ENCODE data around the gene WDFY4.

Gene WDFY4

GRCh38 chr10:48993627-48994026, 309.0 kb downstream of the WDFY4 start:
- H3K27ac ChIP-seq = no peak overlapping the region
- DNase-seq (ENCODE audit: low read depth, low spot score) = no peak

GRCh38 chr10:48996329-48996728, 311.7 kb downstream of the WDFY4 start:
- no peak for DNase-seq (ENCODE audit: low read depth, low spot score)
- no peak overlapping the region for H3K27ac ChIP-seq

GRCh38 chr10:48999346-48999745, 314.7 kb downstream of the WDFY4 start:
- DNase-seq (ENCODE audit: low read depth, low spot score) = no peak
- no peak overlapping the region for H3K27ac ChIP-seq

- DNase-seq (ENCODE audit: low read depth, low spot score) = no peak
- no peak overlapping the region for H3K27ac ChIP-seq
Observed at GRCh38 chr10:49000437-49001398, 316.0 kb downstream of the WDFY4 start.

- no peak overlapping the region for H3K27ac ChIP-seq
- DNase-seq (ENCODE audit: low read depth, low spot score) = no peak
Observed at GRCh38 chr10:49001402-49001801, 316.7 kb downstream of the WDFY4 start.

- H3K27ac ChIP-seq = no peak overlapping the region
- DNase-seq (ENCODE audit: low read depth, low spot score) = no peak
Observed at GRCh38 chr10:49001870-49002672, 317.4 kb downstream of the WDFY4 start.

- DNase-seq (ENCODE audit: low read depth, low spot score) = no peak
- no peak overlapping the region for H3K27ac ChIP-seq
Observed at GRCh38 chr10:49005270-49005669, 320.6 kb downstream of the WDFY4 start.

- H3K27ac ChIP-seq = no peak overlapping the region
- no peak for DNase-seq (ENCODE audit: low read depth, low spot score)
Observed at GRCh38 chr10:49007129-49007528, 322.5 kb downstream of the WDFY4 start.

GRCh38 chr10:49008091-49008490, 323.4 kb downstream of the WDFY4 start:
- DNase-seq (ENCODE audit: low read depth, low spot score) = no peak
- H3K27ac ChIP-seq = no peak overlapping the region

- DNase-seq (ENCODE audit: low read depth, low spot score) = no peak
- H3K27ac ChIP-seq = no peak overlapping the region
Observed at GRCh38 chr10:49008505-49009198, 324.0 kb downstream of the WDFY4 start.

- H3K27ac ChIP-seq = no peak overlapping the region
- no peak for DNase-seq (ENCODE audit: low read depth, low spot score)
Observed at GRCh38 chr10:49009199-49009979, 324.7 kb downstream of the WDFY4 start.

GRCh38 chr10:49010295-49010694, 325.6 kb downstream of the WDFY4 start:
- H3K27ac ChIP-seq = no peak overlapping the region
- no peak for DNase-seq (ENCODE audit: low read depth, low spot score)

GRCh38 chr10:49010865-49011264, 326.2 kb downstream of the WDFY4 start:
- DNase-seq (ENCODE audit: low read depth, low spot score) = no peak
- no peak overlapping the region for H3K27ac ChIP-seq

- no peak overlapping the region for H3K27ac ChIP-seq
- no peak for DNase-seq (ENCODE audit: low read depth, low spot score)
Observed at GRCh38 chr10:49011756-49012155, 327.1 kb downstream of the WDFY4 start.

GRCh38 chr10:49012603-49013002, 327.9 kb downstream of the WDFY4 start:
- DNase-seq (ENCODE audit: low read depth, low spot score) = no peak

GRCh38 chr10:49015700-49016099, 331.0 kb downstream of the WDFY4 start:
- no peak overlapping the region for H3K27ac ChIP-seq
- DNase-seq (ENCODE audit: low read depth, low spot score) = no peak

More at GRCh38 chr10:49012603-49013002, 327.9 kb downstream of the WDFY4 start:
- H3K27ac ChIP-seq = no peak overlapping the region

GRCh38 chr10:49021685-49022084, 337.0 kb downstream of the WDFY4 start:
- DNase-seq (ENCODE audit: low read depth, low spot score) = no peak
- H3K27ac ChIP-seq = no peak overlapping the region

GRCh38 chr10:49023071-49023470, 338.4 kb downstream of the WDFY4 start:
- H3K27ac ChIP-seq = no peak overlapping the region
- DNase-seq (ENCODE audit: low read depth, low spot score) = no peak

GRCh38 chr10:49023752-49024151, 339.1 kb downstream of the WDFY4 start:
- DNase-seq (ENCODE audit: low read depth, low spot score) = no peak
- H3K27ac ChIP-seq = no peak overlapping the region

GRCh38 chr10:49024484-49024883, 339.8 kb downstream of the WDFY4 start:
- H3K27ac ChIP-seq = no peak overlapping the region
- DNase-seq (ENCODE audit: low read depth, low spot score) = no peak

Measured in epithelial cell of prostate (primary cell).